Right atrium auricular region (tissue), 2 donors: ENCODE results near the gene CD79B. TPM values are rescaled to one million over a fixed set of nuclear protein-coding genes. Genes with fewer than 3 reads are reported as not detected.
"Not testable (repeated sequence)": the region's sequence is repeated elsewhere in the genome, so short reads cannot be mapped to it uniquely, and the experiment has no call there.

Source experiments
- DNase-seq: peaks from one replicate; pipeline ENCODE4 v3.0.0-alpha.2; 2019; ENCODE audit warnings: low spot score
- H3K27ac ChIP-seq, 2 donors: fragments of 200-600 bp; sonication (generic); 1 replicate in 1 of 2; 2 replicates in 1 of 2; pipeline ENCODE4 v1.5.1; 2016 to 2019
- H3K27me3 ChIP-seq, 2 donors: fragments of 200-600 bp; sonication (generic); one replicate each; pipeline versions ENCODE4 v1.5.1 to v1.6.0; 2017 to 2019
- H3K36me3 ChIP-seq: fragments of 200-600 bp; sonication (generic); one replicate; pipeline ENCODE4 v1.5.1; 2016
- H3K4me1 ChIP-seq, 2 donors: fragments of 200-600 bp; sonication (generic); one replicate each; pipeline versions ENCODE4 v1.5.1 to v1.6.0; 2017 to 2019
- H3K4me3 ChIP-seq, 2 donors: fragments of 200-600 bp; sonication (generic); 1 replicate in 1 of 2; 2 replicates in 1 of 2; pipeline ENCODE4 v1.5.1; 2017 to 2019; ENCODE audit warnings: mild to moderate bottlenecking in 1 of 2, moderate library complexity in 1 of 2
- H3K9me3 ChIP-seq, 2 donors: fragments of 200-600 bp; sonication (generic); one replicate each; pipeline ENCODE4 v1.5.1; 2019
- CTCF ChIP-seq, 2 donors: fragments of 200-600 bp; sonication (generic); IDR thresholded peaks; one replicate each; pipeline ENCODE4 v1.5.1; 2019; ENCODE audit warnings: antibody characterized with exemption in 2 of 2
- total RNA-seq, 2 donors: library from RNA; depleted of rRNA; stranded (reverse); fragments of >200 nt; gene quantifications; one replicate each; pipeline ENCODE4 v1.1.0, GENCODE V29; 2016

CD79B gene
- total RNA-seq, 2 donors from 2014 or later, result 2.2 to 7.3 TPM

GRCh38 chr17:63881935-63882601, 50.1 kb downstream of the CD79B start, which contains the start of gene GH2:
GH2 (minus strand) TSS chr17:63881944; CDS start chr17:63881801, 143 bp downstream.
- Histone ChIP-seq H3K27ac (no peak within 1 kb of the TSS), H3K4me1 (no peaks in the 10 kb centered on the region), H3K27me3 (no peaks in the 10 kb centered on the region), H3K36me3 (no peaks in the 10 kb centered on the region), H3K9me3 (no peaks in the 10 kb centered on the region), H3K4me3 (no peak within 1 kb of the TSS)
- peak; percentile 49 to 64 for TF ChIP-seq CTCF (IDR thresholded peaks at IDR 0.05)
- peak; percentile 60 for DNase-seq

- not testable (repeated sequence) for H3K4me1 ChIP-seq, H3K4me3 ChIP-seq, H3K9me3 ChIP-seq, H3K36me3 ChIP-seq, H3K27ac ChIP-seq, H3K27me3 ChIP-seq, DNase-seq
Observed at GRCh38 chr17:63881337-63881736, 50.8 kb downstream of the CD79B start.

- Histone ChIP-seq H3K4me3 (no peak overlapping the region), H3K27ac (no peak overlapping the region), H3K4me1 (no peaks in the 10 kb centered on the region), H3K9me3 (no peaks in the 10 kb centered on the region), H3K27me3 (no peaks in the 10 kb centered on the region), H3K36me3 (no peaks in the 10 kb centered on the region)
- TF ChIP-seq CTCF (IDR thresholded peaks at IDR 0.05), result no peak
- DNase-seq, result no peak
Observed at GRCh38 chr17:63880706-63881105, 51.4 kb downstream of the CD79B start.

Other genes starting within 250 kb of the CD79B start
- gene LIMD2, start 232.2 kb downstream of the CD79B start, total RNA-seq, result 1 to 10 TPM; 2.7 to 5.6 TPM
- gene STRADA, start 190.5 kb downstream of the CD79B start, total RNA-seq, result 10 to 100 TPM; 13.1 to 14.4 TPM
- gene CCDC47, start 158.7 kb downstream of the CD79B start, total RNA-seq, result 10 to 100 TPM; 57.1 to 69.7 TPM
- 10 to 100 TPM; 39.9 to 41.0 TPM for gene DDX42, start 158.2 kb downstream of the CD79B start, total RNA-seq
- gene PSMC5, start 104.9 kb downstream of the CD79B start, total RNA-seq, result 100 to 1,000 TPM in 1 of 2 donors, 10 to 100 TPM in 1; 59.3 to 105 TPM
- 10 to 100 TPM; 24.3 to 58.0 TPM for gene FTSJ3, start 104.7 kb downstream of the CD79B start, total RNA-seq
- 10 to 100 TPM; 30.4 to 51.3 TPM for gene SMARCD2, start 89.6 kb downstream of the CD79B start, total RNA-seq
- not detected for gene CSH2, start 58.7 kb downstream of the CD79B start, total RNA-seq
- gene GH2, start 50.4 kb downstream of the CD79B start, total RNA-seq, result not detected
- gene CSH1, start 35.8 kb downstream of the CD79B start, total RNA-seq, result not detected
- gene CSHL1, start 21.1 kb downstream of the CD79B start, total RNA-seq, result not detected
- gene GH1, start 13.5 kb downstream of the CD79B start, total RNA-seq, result not detected
- gene SCN4A, start 40.6 kb upstream of the CD79B start, total RNA-seq, result 1 to 10 TPM in 1 of 2 donors, under 1 TPM in 1; 0.74 to 2.5 TPM
- under 1 TPM in 1 of 2 donors, not detected in 1; 0.08 TPM for gene PRR29, start 66.0 kb upstream of the CD79B start, total RNA-seq
- 100 to 1,000 TPM in 1 of 2 donors, 10 to 100 TPM in 1; 74.6 to 109 TPM for gene ICAM2, start 88.3 kb upstream of the CD79B start, total RNA-seq
- 10 to 100 TPM in 1 of 2 donors, 1 to 10 TPM in 1; 7.0 to 11.9 TPM for gene ERN1, start 197.8 kb upstream of the CD79B start, total RNA-seq